ENCODE measurements around the gene EPB41L4B.

DNA sequence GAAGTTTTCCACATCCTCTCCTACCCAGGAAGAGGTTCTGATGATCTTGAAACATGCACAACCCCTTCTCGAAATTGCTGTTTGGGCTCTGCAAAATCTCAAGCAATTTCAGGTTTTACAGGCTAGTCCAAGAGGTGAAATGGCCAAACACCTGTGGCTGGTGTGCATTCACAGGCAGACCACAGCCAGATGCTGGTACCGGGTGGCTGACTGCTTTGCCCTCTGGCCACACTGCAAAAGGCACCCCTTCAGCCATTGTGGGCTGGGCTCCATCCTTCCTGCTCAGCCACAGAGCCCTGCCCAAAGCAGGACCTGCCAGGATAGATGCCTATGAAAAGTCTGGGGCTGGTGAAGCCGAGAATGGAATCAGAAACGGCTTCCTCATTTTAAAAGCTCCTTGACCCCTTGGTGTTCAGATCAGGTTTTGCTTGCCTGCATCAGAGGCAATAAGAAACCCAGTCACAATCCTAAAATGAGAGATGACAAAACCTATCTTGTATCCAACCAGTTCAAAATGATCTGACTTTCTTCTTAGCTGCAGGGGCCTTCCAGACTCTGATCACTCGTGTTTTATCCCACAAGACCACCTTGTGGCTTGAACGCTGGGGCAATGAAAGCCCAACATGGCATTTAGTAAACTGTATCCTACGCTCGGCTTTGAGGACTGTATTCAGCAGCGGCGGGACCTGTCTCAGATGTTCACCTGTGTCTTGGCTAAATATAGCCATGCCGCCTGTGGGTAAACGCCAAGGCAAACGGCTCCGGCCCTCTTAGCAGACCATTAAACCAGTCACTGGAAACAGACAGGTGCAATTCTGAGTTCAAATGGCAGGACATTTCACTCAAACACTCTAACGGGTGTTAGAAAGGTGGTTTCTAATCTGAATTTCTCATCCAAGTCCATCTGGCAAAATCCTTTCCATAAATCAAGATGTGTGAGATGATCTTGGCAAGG is 49.6 kb downstream of the EPB41L4B start:
- TF ChIP-seq, protein P1, sequence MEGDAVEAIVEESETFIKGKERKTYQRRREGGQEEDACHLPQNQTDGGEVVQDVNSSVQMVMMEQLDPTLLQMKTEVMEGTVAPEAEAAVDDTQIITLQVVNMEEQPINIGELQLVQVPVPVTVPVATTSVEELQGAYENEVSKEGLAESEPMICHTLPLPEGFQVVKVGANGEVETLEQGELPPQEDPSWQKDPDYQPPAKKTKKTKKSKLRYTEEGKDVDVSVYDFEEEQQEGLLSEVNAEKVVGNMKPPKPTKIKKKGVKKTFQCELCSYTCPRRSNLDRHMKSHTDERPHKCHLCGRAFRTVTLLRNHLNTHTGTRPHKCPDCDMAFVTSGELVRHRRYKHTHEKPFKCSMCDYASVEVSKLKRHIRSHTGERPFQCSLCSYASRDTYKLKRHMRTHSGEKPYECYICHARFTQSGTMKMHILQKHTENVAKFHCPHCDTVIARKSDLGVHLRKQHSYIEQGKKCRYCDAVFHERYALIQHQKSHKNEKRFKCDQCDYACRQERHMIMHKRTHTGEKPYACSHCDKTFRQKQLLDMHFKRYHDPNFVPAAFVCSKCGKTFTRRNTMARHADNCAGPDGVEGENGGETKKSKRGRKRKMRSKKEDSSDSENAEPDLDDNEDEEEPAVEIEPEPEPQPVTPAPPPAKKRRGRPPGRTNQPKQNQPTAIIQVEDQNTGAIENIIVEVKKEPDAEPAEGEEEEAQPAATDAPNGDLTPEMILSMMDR (conservative IDR thresholded peaks at IDR 0.05 in 1 of 2, IDR thresholded peaks at IDR 0.05 in 1 of 2; ENCODE audit: low read depth in 1 of 2, low read length in 2 of 2) = no peak
- TF ChIP-seq EZH2 (IDR thresholded peaks at IDR 0.05; ENCODE audit: low read length, missing control alignments) = no peak
